Superior temporal gyrus (tissue), 1 donor: Measurements from ENCODE around the gene CYB5R4.

Experiments used
- DNase-seq: peaks from one replicate; pipeline ENCODE4 v3.0.0-alpha.2; 2016; ENCODE audit errors: extremely low spot score

CYB5R4 gene

DNA sequence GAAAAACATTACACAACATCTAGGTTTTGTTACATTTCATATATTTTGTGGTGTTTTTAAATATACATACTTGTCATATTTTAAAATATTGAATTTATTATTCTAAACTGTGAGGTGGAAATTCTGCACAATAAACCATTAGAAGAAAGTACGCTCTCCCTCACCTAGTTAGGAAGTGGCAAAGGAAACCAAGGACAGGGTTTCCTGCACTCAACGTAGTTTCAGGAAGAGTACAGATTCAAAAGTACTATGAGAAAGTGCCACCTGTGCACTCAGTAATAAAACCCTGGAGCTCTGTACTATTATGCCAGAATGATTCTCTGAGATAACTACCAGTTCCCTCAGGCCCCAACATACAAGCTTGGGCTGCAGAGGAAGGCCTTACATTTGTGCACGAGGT is 119.5 kb downstream of the CYB5R4 start:
- no peak for DNase-seq

DNA sequence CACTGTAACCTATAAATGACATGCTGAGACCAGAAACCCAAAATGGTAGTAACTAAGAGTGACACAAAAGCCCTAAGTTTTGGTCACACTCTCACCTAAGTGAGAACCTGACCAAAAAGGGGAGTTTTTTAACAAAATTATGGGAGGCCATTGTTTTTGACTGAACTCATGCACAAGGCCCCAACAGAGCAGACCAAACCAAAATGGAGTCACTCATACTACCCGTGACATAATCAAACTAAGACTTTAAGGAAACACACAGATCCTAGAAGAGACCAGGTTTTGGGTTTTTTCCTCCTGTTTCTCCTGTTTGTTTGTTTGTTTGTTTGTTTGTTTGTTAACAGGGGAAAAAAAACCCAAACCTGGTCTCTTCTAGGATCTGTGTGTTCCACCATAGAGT is 124.9 kb downstream of the CYB5R4 start:
- DNase-seq, result no peak

DNA sequence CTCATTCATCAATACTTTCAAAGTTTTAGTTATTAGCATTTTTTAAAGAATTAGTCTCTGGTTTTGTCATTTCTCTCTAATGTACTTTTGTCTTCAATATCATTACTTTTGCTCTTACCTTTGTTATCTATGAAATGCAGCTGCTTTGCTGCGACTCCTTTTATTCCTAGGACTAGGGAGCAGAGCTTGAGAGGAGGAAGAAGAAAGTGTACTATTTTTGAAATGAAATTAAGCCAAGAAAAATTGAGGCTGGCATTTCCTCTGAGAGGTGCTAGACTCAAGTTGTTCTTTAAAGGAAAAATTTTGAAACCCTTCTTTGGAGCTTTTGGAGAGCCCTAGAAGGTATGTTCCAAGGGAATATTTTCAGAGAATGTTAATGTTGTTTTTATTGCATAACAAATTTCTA is 125.8 kb downstream of the CYB5R4 start:
- DNase-seq, result peak; percentile 26

DNA sequence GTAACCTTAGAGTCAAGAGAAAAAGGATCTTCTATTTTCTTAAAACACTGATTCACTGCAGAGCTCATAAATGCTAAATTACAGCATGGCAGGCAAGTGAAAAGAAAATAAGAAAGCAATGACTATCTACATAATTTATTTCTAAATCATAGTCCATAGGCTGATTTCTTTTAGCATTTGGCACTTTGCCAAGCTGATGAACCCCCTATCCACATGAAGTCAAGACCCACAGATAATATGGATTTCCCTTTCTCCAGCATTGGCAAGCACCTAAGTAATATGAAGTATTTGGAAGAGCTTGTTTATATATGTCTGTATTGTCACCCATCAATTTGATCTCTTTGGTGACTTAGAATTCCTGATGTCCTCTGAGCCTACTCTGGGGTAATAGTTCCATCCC is 126.2 kb downstream of the CYB5R4 start:
- no peak for DNase-seq

DNA sequence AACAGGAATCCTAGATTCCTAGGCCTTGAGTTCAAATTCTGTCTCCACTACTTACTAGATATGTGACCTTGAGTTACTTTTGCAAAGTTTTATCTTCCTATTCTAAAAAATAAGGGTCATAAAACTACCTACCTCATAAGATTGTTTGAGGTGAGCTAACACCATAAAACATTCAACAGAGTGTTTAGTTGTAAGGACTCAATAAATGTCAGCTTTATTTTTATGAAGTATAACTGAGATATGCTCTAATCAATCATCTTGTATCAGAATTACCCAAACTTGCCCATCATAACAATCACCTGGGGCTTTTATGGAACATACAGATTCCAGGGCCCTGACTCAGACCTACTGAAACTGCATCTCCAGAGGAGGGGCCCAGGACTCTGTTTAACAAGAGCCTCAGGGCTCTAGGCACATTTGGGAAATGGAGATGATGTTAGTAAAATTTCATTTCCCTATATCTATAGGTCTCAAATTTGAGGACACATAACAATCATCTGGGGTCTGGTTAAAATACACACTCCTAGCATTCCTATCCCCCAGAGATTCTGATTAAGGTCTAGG is 138.6 kb downstream of the CYB5R4 start:
- DNase-seq, result no peak

DNA sequence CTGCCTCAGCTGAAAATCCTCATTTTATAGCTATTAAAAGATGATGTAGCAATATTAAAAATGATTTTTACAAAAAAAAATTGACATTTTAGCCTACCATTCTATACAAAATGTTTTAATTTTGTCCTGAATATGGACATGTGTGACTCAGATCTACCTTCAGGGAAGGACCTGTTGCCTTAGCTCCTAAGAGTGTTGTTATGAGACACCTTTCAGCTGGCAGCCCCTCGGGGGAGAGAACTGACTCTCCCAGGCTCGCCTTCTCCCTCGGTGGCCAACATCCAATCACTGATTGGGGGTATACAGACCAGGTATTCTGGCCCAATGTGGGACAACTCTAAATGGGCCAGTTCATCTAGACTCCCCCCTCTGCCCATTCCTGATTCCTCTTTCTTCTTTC is 141.6 kb downstream of the CYB5R4 start:
- no peak for DNase-seq

DNA sequence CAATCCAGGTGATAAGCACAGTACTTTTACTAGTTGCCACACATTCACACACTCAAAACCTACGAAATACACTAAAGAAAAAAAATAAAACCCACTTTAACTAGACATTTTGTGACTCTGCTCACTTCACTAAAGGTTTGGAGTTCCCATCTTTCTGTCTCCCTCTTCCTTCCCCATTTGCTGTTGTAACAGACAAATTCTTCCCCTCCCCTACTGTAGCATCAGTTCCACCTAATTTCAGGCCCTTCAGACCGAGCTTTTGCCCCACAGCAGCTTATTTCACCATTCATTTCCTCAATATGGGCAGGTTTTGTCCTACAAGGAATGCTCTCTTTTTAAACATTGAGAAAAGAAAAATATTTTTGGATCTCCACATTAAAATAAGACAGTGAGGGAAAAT is 142.7 kb downstream of the CYB5R4 start:
- DNase-seq, result no peak

DNA sequence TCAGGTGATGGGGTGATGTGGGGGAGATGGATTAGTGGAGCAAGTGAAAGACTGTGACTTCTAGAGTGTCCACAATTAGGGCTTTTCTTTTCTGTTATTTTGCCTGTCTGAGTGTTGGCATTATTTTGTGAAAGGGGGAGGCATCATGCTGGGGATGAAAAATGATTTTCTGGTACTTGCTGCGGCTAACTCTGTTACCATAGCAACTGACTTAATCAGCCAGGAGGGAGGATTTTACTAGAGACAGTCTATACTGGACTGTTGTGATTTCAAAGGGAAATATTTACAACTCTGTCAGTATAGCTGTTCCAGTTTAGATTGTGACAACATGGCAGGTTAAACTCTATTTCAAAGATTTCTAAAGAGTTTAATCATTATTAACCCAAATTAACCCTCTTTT is 143.6 kb downstream of the CYB5R4 start:
- DNase-seq, result no peak

DNA sequence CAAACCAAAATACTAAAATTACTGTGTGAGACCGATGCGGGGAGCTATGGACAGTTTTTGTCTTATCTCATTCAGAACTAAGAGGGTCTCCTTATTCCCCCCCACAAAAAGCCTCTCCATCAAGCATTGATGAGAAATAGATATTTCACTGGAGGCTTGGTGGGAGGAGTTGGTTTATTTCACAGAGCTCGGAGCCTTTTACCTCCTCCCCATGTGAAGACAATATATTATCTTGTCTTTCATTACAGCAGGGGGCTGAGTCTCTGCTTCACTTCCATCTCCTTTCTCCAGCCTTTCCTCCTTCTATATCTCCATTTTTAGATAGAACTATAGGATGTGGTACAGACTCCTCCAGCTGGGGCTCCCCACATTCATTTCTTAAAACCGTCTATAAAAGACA is 144.2 kb downstream of the CYB5R4 start:
- no peak for DNase-seq

DNA sequence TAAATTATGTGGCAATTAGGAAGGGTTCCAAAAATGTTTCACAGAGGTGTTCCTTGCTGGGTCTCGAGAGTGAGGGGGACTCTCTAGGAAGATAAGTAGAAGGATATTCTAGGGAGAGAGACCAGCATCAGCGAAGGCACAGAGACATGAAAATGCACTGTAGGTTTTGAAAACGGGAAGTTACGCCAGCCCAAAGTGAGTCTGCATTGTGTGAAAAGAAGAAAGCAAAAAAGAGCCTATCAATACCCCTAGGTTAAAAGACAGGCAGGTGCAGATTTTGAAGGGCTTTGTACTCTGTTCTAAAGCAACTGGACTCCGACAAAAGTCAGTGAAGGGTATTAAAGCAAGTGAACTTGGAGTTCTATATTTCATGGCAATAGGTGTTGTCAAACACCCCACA is 148.4 kb downstream of the CYB5R4 start:
- DNase-seq, result no peak

DNA sequence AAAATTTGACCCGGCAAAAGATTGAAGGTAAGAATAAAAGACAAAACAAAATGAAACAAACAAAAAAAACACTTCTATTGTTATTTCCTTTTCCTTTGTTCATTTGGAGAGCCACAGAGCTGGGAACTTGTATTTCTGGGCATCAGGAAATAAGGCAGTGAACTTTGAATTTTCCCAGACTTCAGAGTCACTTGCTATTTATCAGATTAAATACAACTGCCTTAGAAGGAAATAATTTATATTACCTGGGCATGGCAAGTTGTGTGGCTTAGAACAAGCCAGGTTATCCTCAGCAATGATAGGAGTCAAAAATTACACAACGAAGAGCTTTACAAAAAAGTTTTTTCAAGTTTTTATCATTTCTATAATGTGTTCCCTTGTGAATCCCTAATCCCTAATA is 153.9 kb downstream of the CYB5R4 start:
- no peak for DNase-seq

DNA sequence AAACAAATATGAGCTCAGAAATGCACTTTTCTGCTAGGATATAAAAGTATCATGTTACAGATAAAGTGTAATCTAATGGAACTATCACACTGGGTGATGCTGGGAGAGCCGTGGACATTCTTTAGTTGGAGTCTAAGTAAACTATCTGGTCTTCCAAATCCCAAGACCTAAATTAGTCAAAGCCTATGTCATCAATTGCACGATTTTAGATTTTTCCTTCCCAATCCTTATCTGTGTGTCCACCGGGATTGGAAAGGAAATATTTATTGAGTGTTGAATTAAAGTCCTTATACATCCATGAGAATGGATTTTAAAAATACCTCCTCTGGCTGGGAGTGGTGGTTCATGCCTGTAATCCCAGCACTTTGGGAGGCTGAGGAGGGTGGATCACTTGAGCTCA is 154.4 kb downstream of the CYB5R4 start:
- DNase-seq, result no peak

DNA sequence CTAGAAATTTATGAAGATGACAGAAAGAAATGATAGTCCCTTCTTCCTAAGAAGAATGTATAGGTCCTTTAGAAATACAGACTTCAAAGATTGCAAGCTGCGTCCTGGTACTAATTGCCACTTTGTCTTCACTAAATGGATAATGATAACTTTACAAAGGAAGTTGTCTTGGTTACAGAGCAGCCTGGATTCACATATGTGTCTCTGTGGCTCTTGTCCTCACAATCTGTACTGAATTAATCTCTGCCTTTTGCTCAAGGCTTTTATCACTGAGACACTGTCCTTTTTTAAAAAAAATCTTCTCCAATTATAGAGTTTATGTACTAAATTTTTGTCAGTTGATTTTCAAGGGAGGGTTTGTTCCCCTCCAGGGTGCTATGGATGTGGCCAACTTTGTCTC is 156.5 kb downstream of the CYB5R4 start:
- DNase-seq, result no peak
